IPS-NIHi7 (cell line): Measurements from ENCODE around the gene DDX1.
"Not testable (repeated sequence)": the region's sequence is repeated elsewhere in the genome, so short reads cannot be mapped to it uniquely, and the experiment has no call there.

Source experiments
- DNase-seq: peaks from one replicate; pipeline ENCODE4 v3.0.0; 2012; ENCODE audit warnings: mixed read lengths; ENCODE audit errors: extremely low spot score

The DDX1 gene

GRCh38 chr2:15595342-15595905 lies 3.8 kb downstream of the DDX1 start:
- DNase-seq, result no peak

- no peak for DNase-seq
Observed at GRCh38 chr2:15595936-15596335, 4.3 kb downstream of the DDX1 start.

- DNase-seq, result no peak
Observed at GRCh38 chr2:15596350-15596749, 4.7 kb downstream of the DDX1 start.

- DNase-seq, result no peak
Observed at GRCh38 chr2:15596968-15597367, 5.3 kb downstream of the DDX1 start.

- DNase-seq, result no peak
Observed at GRCh38 chr2:15599994-15600393, 8.3 kb downstream of the DDX1 start.

GRCh38 chr2:15601681-15602080 lies 10.0 kb downstream of the DDX1 start:
- DNase-seq, result no peak

GRCh38 chr2:15602393-15602792 lies 10.7 kb downstream of the DDX1 start:
- DNase-seq, result no peak

- DNase-seq, result no peak
Observed at GRCh38 chr2:15603044-15603765, 11.5 kb downstream of the DDX1 start.

- DNase-seq, result no peak
Observed at GRCh38 chr2:15603948-15604347, 12.3 kb downstream of the DDX1 start.

GRCh38 chr2:15605721-15606120 lies 14.1 kb downstream of the DDX1 start:
- no peak for DNase-seq

GRCh38 chr2:15606481-15607441 lies 15.1 kb downstream of the DDX1 start:
- DNase-seq, result no peak

GRCh38 chr2:15607709-15608391 lies 16.2 kb downstream of the DDX1 start:
- DNase-seq, result no peak

GRCh38 chr2:15608392-15608761 lies 16.7 kb downstream of the DDX1 start:
- no peak for DNase-seq

GRCh38 chr2:15609341-15610042 lies 17.8 kb downstream of the DDX1 start:
- DNase-seq, result no peak

GRCh38 chr2:15610430-15610952 lies 18.8 kb downstream of the DDX1 start:
- DNase-seq, result no peak

GRCh38 chr2:15612101-15612500 lies 20.4 kb downstream of the DDX1 start:
- DNase-seq, result not testable (repeated sequence)

- no peak for DNase-seq
Observed at GRCh38 chr2:15613736-15614429, 22.2 kb downstream of the DDX1 start.

GRCh38 chr2:15614545-15615300 lies 23.1 kb downstream of the DDX1 start:
- DNase-seq, result no peak

GRCh38 chr2:15615301-15615920 lies 23.7 kb downstream of the DDX1 start:
- no peak for DNase-seq
